ENCODE data around the gene ZCCHC24.

- TF ChIP-seq SUZ12 (IDR thresholded peaks at IDR 0.05; ENCODE audit: extremely low read depth, insufficient read depth, insufficient read length): no peak
- no peak for TF ChIP-seq ZNF274 (IDR thresholded peaks at IDR 0.05; ENCODE audit: low read depth, low read length)
These were observed 60.0 kb downstream of the ZCCHC24 start for GRCh38 chr10:79385392-79385795.

Measured in NT2/D1 (cell line).